HEK293 (cell line): ENCODE data around the gene ZDHHC17.

Experiments used
- ATF2 ChIP-seq: fragments of 450-650 bp; formaldehyde crosslinking; IDR thresholded peaks from 2 replicates; pipeline ENCODE4 v1.5.1; 2016; ENCODE audit warnings: missing biosample characterization, missing genetic modification characterization, low read depth
- CTCF ChIP-seq: fragments of 450-650 bp; formaldehyde crosslinking; IDR thresholded peaks from 2 replicates; pipeline ENCODE4 v1.5.1; 2016; ENCODE audit warnings: missing biosample characterization, missing genetic modification characterization
- PRDM6 ChIP-seq: fragments of 450-650 bp; formaldehyde crosslinking; IDR thresholded peaks from 2 replicates; pipeline ENCODE4 v1.5.1; 2017; ENCODE audit warnings: missing biosample characterization, missing genetic modification characterization
- REST ChIP-seq: fragments of 450-650 bp; formaldehyde crosslinking; IDR thresholded peaks from 2 replicates; pipeline ENCODE4 v1.5.1; 2016; ENCODE audit warnings: missing biosample characterization, missing genetic modification characterization
- ZEB2 ChIP-seq: fragments of 450-650 bp; formaldehyde crosslinking; IDR thresholded peaks from 2 replicates; pipeline ENCODE4 v1.5.1; 2016; ENCODE audit warnings: missing biosample characterization, missing genetic modification characterization
- ZNF366 ChIP-seq: fragments of 450-650 bp; formaldehyde crosslinking; conservative IDR thresholded peaks from 2 replicates; pipeline ENCODE4 v1.5.1; 2016; ENCODE audit warnings: missing biosample characterization, missing genetic modification characterization
- ZNF398 ChIP-seq: fragments of 450-650 bp; formaldehyde crosslinking; IDR thresholded peaks from 2 replicates; pipeline ENCODE4 v1.5.1; 2017; ENCODE audit warnings: missing biosample characterization, missing genetic modification characterization
- ZNF488 ChIP-seq: fragments of 450-650 bp; formaldehyde crosslinking; IDR thresholded peaks from 2 replicates; pipeline ENCODE4 v1.5.1; 2016; ENCODE audit warnings: missing biosample characterization, missing genetic modification characterization
- ZNF510 ChIP-seq: fragments of 450-650 bp; formaldehyde crosslinking; IDR thresholded peaks from 2 replicates; pipeline ENCODE4 v1.5.1; 2018; ENCODE audit warnings: mild to moderate bottlenecking, missing genetic modification characterization, missing biosample characterization; ENCODE audit not compliant: insufficient replicate concordance
- ZNF629 ChIP-seq: fragments of 450-650 bp; formaldehyde crosslinking; IDR thresholded peaks from 2 replicates; pipeline ENCODE4 v1.5.1; 2017; ENCODE audit warnings: missing biosample characterization, missing genetic modification characterization

GRCh38 chr12:76777765-76778216, 13.9 kb downstream of the ZDHHC17 start:
- no peak for TF ChIP-seq ZNF398 (tag by site-specific recombination)
- TF ChIP-seq CTCF, result no peak
- TF ChIP-seq PRDM6 (tag by site-specific recombination), result no peak
- TF ChIP-seq ZNF366 (tag by site-specific recombination), result no peak
- no peak for TF ChIP-seq REST
- no peak for TF ChIP-seq ZNF629 (tag by site-specific recombination)
- no peak for TF ChIP-seq ZNF488 (tag by site-specific recombination)
- no peak for TF ChIP-seq ZEB2
- no peak for TF ChIP-seq ZNF510
- no peak for TF ChIP-seq ATF2 (tag by site-specific recombination)
